Mammary microvascular endothelial cell (primary cell): ENCODE results near the gene CTU2. TPM values are rescaled to one million over a fixed set of nuclear protein-coding genes. Genes with fewer than 3 reads are reported as not detected.

Source experiments
- total RNA-seq: library from RNA; depleted of rRNA; stranded (reverse); fragments of >200 nt; gene quantifications from 2 replicates; pipeline ENCODE4 v1.2.3, GENCODE V29; 2015

The CTU2 gene
- total RNA-seq = 19.9 and 25.9 TPM in 2 replicates

GRCh38 chr16:88706229-88706964 is at the start of gene CTU2, which contains the start of gene RNF166:
CTU2 (plus strand) TSS chr16:88706503; CDS start chr16:88706531, 28 bp downstream.
RNF166 (minus strand) TSS chr16:88706408; CDS start chr16:88706325, 83 bp downstream.

GRCh38 chr16:88662843-88663606 is 43.3 kb upstream of the CTU2 start, which contains the start of gene MVD:
MVD (minus strand) TSS chr16:88663091; CDS start chr16:88663080, 11 bp downstream.

GRCh38 chr16:88686439-88687253 is 19.7 kb upstream of the CTU2 start, which contains the start of gene SNAI3:
SNAI3 (minus strand) TSS chr16:88686507; CDS start chr16:88686406, 101 bp downstream.

Other genes with a start within 250 kb of the CTU2 start
- 16.8 and 21.0 TPM in 2 replicates for gene ZC3H18, start 136.1 kb upstream of the CTU2 start, total RNA-seq
- 0.79 TPM in 1 of 2 replicates, not detected in the other for gene IL17C, start 67.9 kb upstream of the CTU2 start, total RNA-seq
- gene CYBA, start 55.5 kb upstream of the CTU2 start, total RNA-seq = 194 and 228 TPM in 2 replicates
- gene MVD, start 43.4 kb upstream of the CTU2 start, total RNA-seq = 67.0 and 69.5 TPM in 2 replicates
- gene SNAI3, start 20.0 kb upstream of the CTU2 start, total RNA-seq = 0.13 TPM in 1 of 2 replicates, not detected in the other
- gene RNF166, start 95 bp upstream of the CTU2 start, total RNA-seq = 20.8 and 24.9 TPM in 2 replicates
- gene PIEZO1, start 78.7 kb downstream of the CTU2 start, total RNA-seq = 259 and 277 TPM in 2 replicates
- gene CDT1, start 97.3 kb downstream of the CTU2 start, total RNA-seq = 14.2 and 27.4 TPM in 2 replicates
- 280 and 289 TPM in 2 replicates for gene APRT, start 105.4 kb downstream of the CTU2 start, total RNA-seq
- gene GALNS, start 150.4 kb downstream of the CTU2 start, total RNA-seq = 21.9 and 22.0 TPM in 2 replicates
- 66.9 and 84.2 TPM in 2 replicates for gene TRAPPC2L, start 150.6 kb downstream of the CTU2 start, total RNA-seq
- not detected in 2 replicates for gene PABPN1L, start 160.2 kb downstream of the CTU2 start, total RNA-seq